Ecto neural progenitor cell (in vitro differentiated cells): ENCODE data around the gene TNS2.
"Not testable (repeated sequence)": the region's sequence is repeated elsewhere in the genome, so short reads cannot be mapped to it uniquely, and the experiment has no call there.

Experiments used
- DNase-seq: peaks from one replicate; pipeline ENCODE4 v3.0.0-alpha.2; 2018; ENCODE audit warnings: low spot score

TNS2 gene

DNA sequence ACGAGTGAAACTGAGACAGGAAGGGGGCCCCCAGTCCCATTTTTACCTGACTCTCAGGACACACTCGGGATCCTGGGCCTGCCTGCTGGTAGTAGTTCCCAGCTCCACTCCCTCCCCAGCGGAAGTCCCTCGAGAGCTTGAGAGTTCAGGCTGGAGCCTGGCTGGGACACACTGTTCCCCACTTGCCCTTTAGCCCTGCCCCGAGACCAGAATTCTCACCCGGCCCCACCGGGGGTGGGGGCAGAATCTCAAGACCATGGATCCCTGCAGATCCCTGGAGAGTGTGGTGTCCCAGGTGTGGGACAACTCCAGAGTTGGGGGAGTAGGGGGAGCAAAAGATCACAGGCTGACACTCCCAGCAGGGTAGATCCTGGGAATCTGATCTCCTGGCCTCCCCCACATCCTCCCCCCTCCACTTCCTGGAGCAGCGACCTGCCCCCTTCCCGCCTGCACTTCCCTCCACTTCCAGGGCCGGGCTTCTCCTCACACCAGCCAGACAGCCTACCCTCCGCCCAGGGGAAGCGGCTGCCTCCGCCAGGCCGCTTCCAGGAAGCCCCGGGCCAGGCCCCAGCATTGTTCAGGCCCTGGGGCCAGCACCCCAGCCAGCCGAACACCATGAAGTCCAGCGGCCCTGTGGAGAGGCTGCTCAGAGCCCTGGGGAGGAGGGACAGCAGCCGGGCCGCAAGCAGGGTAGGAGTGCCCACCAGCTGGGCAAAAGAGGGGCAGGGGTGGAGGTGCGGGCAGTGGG is at the start of gene TNS2:
TSS of gene TNS2 (plus strand) at position 495 of the 748 bp plus-strand sequence. CDS start at position 616, 121 bp downstream.
- peak; percentile 79 for DNase-seq

- DNase-seq: no peak
These were observed 45.7 kb upstream of the TNS2 start for GRCh38 chr12:53004178-53004577.

- peak; percentile 60 for DNase-seq
These were observed 45.3 kb upstream of the TNS2 start for GRCh38 chr12:53004582-53004981.

DNA sequence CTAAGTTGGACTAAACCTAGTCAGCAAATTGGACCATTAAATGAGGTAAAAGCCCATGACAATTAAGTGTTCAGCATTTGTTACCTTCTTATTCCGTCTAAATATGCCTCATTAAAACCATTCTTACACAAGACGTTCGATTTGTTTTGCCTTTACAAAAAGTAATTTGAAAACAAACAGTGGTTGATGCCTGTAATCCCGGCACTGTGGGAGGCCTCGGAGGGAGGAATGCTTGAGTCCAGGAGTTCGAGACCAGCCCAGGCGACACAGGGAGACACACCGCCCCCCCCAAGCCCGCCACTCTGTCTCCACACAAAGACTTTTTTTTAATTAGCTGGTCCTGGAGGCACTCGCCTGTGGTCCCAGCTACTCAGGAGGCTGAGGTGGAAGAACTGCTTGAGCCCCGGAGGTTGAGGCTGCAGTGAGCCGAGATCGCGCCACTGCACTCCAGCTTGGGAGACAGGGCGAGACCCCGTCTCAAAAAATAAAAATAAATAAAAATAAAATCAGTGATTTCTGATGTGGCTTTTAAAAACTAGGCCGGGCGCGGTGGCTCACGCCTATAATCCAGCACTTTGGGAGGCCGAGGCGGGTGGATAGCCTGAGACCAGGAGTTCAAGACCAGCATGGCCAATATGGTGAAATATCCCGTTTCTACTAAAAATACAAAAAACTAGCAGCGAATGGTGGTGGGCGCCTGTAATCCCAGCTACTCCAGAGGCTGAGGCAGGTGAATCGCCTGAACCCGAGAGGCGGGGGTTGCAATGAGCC is 44.5 kb upstream of the TNS2 start:
- peak; percentile 65 for DNase-seq

GRCh38 chr12:53005986-53006809 is 43.7 kb upstream of the TNS2 start, which contains the start of gene EIF4B:
Gene EIF4B, plus strand, starts transcription at chr12:53006456. Its CDS starts 28 bp downstream, at chr12:53006484.
- DNase-seq: peak; percentile 100

DNA sequence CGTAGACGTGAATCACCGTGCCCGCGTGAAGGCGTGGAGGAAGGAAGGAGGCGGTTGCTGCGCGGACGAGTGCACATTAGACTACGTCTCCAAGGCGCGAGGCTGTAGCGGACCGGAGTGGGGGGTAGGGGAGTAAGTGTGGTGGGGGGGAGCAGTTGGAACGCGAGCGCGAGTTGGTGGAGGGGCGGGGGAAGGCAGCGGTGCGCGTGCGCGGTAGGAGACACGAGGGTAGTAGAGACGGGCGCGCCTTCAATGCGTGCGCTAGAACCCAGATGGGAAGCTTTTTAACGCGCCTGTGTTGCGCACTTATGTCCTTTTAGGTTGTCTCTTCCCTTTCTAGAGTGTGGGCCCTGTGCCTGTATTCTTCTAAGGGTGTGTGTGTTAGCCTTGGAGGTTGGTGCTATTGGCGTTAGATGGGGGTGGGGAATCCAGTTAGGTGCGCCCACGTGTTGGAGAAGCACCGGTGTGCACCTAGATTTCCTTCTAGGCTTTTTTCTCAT is 43.0 kb upstream of the TNS2 start:
- DNase-seq: peak; percentile 90

GRCh38 chr12:53007343-53007742 is 42.5 kb upstream of the TNS2 start:
- no peak for DNase-seq

DNA sequence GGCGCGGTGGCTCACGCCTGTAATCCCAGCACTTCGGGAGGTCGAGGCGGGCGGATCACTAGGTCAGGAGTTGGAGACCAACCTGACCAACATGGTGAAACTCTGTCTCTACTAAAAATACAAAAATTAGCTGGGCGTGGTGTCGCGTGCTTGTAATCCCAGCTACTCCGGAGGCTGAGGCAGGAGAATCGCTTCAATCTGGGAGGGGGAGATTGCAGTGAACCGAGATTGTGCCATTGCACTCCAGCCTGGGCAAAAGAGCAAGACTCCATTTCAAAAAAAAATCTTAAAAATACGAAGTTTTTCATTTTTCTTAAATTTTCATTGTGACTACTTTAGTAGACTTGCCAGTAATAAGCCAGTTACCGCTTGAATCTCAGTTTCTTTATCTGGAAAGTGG is 41.1 kb upstream of the TNS2 start:
- DNase-seq: not testable (repeated sequence)

GRCh38 chr12:53010955-53011354 is 38.9 kb upstream of the TNS2 start:
- DNase-seq: no peak

DNA sequence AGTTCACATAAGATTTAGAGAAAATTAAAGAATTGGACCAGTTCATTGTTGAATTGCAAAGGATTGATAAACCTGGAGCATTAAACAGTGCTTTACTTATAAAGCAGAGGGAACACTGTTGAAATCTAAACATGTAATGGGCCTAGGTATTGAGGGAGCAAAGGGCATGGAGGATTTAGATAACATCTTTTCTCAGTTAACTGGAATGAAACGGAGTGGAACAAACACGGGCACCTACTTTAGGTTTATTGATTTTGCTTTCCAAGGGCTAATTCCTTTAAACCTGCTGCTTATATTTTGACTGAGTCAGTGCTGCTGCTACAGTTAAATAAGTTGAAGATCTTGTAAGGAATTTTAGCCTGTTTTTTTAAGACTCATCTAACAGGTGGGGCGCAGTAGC is 38.0 kb upstream of the TNS2 start:
- DNase-seq: no peak

DNA sequence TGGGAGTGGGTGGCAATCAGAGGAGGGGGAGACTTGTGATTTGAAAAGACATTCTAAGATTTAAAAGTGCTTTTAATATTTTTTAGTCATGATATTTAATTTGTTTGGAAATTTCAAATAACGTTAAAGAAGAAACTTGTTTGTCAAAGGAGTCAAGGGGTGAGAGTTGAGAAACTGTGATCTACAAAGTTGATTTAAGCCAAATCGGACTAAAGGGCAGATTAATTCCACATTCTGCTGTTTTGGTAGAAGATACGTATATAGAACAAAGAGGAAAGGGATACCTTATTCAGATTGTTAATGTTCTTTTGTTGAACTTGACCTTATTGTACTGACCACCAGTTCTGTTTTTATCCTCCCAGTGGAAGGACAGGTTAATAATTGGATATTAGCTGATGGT is 36.9 kb upstream of the TNS2 start:
- DNase-seq: no peak

GRCh38 chr12:53014709-53015108 is 35.2 kb upstream of the TNS2 start:
- no peak for DNase-seq

- DNase-seq: no peak
These were observed 24.6 kb upstream of the TNS2 start for GRCh38 chr12:53025250-53025649.

DNA sequence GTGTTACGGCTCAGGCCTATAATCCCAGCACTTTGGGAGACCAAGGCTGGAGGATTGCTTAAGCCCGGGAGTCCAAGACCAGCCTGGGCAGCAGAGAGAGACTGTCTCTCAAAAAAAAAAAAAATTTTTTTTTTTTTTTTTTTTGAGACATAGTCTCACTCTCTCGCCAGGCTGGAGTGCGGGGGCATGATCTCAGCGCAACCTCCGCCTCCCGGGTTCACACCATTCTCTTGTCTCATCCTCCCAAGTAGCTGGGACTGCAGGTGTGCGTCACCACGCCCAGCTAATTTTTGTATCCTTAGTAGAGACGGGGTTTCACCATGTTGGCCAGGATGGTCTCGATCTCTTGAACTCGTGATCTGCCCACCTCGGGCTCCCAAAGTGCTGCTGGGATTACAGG is 22.9 kb upstream of the TNS2 start:
- not testable (repeated sequence) for DNase-seq

- DNase-seq: no peak
These were observed 18.2 kb upstream of the TNS2 start for GRCh38 chr12:53031616-53032015.

GRCh38 chr12:53033832-53034231 is 16.0 kb upstream of the TNS2 start:
- not testable (repeated sequence) for DNase-seq

GRCh38 chr12:53034459-53034858 is 15.4 kb upstream of the TNS2 start:
- no peak for DNase-seq

- DNase-seq: no peak
These were observed 13.1 kb upstream of the TNS2 start for GRCh38 chr12:53036802-53037201.

- no peak for DNase-seq
These were observed 10.0 kb upstream of the TNS2 start for GRCh38 chr12:53039851-53040250.

GRCh38 chr12:53042607-53043454 is 7.0 kb upstream of the TNS2 start:
- peak; percentile 50 for DNase-seq

- DNase-seq: peak; percentile 56
These were observed 5.7 kb upstream of the TNS2 start for GRCh38 chr12:53044052-53044581.
